ENCODE measurements around the gene ITGA2B. TPM values are rescaled to one million over a fixed set of nuclear protein-coding genes. Genes with fewer than 3 reads are reported as not detected.

The ITGA2B gene
- total and polyA plus RNA-seq, 4 donors, result 0.22 to 23.8 (median 0.31) TPM

DNA sequence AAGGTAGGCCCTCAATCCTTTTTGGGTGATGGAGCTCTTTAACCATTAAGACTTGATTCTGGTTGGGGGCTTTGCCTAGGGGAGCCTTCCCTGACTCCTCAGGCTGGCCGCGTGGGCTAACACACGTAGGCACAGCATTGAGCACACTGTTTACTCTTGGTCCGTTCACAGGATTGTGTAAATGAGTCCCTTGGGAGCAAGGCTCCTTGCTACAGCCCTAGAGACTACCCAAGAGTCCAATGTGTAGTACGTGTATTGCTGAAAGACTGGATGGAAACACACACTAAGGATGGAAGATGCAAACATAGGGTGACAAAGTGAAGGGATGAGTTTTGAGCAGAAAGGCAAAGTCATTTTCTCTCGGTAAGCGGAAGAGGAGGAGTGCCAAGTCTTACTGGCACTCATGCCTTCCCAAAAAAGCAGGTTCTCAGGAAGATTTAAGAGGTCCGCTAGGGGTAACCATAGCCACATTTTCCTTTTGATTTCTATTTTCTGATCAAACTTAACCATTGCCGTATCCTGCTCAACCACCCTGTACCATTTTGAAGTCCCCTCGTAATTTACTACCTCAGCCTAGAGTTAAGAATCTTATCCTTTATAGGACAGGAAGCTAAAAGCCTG, 911 bp upstream of the ITGA2B start:
- WGBS, result 79% methylated on average over 10 of the region's 10 CpGs
- Histone ChIP-seq H3K27me3 (ENCODE audit: control insufficient read depth in 4 of 4, insufficient read depth in 4 of 4, low read length in 3 of 4) (no peaks in the 10 kb centered on the region), H3K9me3 (ENCODE audit: control insufficient read depth in 4 of 4, low read length in 3 of 4) (no peaks in the 10 kb centered on the region), H3K36me3 (ENCODE audit: control insufficient read depth in 4 of 4, insufficient read depth in 3 of 4, low read depth in 1 of 4, low read length in 3 of 4) (no peaks in the 10 kb centered on the region), H3K4me1 (ENCODE audit: control insufficient read depth in 4 of 4, insufficient read depth in 4 of 4, low read length in 3 of 4) (peaks cover 3 to 7% (median 5%) of the 10 kb centered on the region in 4 donors), H3K9ac (ENCODE audit: low read depth in 1 of 2, low read length in 2 of 2) (no peak overlapping the region), H3K4me3 (ENCODE audit: low read depth in 1 of 3, low read length in 3 of 3) (no peak overlapping the region), H3K27ac (ENCODE audit: low read depth in 1 of 2, low read length in 2 of 2) (no peak overlapping the region)
- no peak for DNase-seq (ENCODE audit: low spot score)
- TF ChIP-seq FOXA1 (IDR thresholded peaks at IDR 0.05) (no peak), HNF4G (IDR thresholded peaks at IDR 0.05) (no peak), HNF4A (conservative IDR thresholded peaks at IDR 0.05) (no peak), TAF1 (conservative IDR thresholded peaks at IDR 0.05) (no peak), RXRA (IDR thresholded peaks at IDR 0.05) (no peak), EGR1 (IDR thresholded peaks at IDR 0.05; ENCODE audit: low read depth in 2 of 2) (no peak), RAD21 (IDR thresholded peaks at IDR 0.05) (no peak), JUND (IDR thresholded peaks at IDR 0.05) (no peak), SP1 (IDR thresholded peaks at IDR 0.05) (no peak), GABPA (IDR thresholded peaks at IDR 0.05 in 1 of 2, conservative IDR thresholded peaks at IDR 0.05 in 1 of 2) (no peak), YY1 (IDR thresholded peaks at IDR 0.05) (no peak), NR2F2 (IDR thresholded peaks at IDR 0.05) (no peak), FOXA2 (IDR thresholded peaks at IDR 0.05) (no peak)
- TF ChIP-seq, protein P1, sequence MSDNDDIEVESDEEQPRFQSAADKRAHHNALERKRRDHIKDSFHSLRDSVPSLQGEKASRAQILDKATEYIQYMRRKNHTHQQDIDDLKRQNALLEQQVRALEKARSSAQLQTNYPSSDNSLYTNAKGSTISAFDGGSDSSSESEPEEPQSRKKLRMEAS (IDR thresholded peaks at IDR 0.05), result no peak
- TF ChIP-seq, protein P2, sequence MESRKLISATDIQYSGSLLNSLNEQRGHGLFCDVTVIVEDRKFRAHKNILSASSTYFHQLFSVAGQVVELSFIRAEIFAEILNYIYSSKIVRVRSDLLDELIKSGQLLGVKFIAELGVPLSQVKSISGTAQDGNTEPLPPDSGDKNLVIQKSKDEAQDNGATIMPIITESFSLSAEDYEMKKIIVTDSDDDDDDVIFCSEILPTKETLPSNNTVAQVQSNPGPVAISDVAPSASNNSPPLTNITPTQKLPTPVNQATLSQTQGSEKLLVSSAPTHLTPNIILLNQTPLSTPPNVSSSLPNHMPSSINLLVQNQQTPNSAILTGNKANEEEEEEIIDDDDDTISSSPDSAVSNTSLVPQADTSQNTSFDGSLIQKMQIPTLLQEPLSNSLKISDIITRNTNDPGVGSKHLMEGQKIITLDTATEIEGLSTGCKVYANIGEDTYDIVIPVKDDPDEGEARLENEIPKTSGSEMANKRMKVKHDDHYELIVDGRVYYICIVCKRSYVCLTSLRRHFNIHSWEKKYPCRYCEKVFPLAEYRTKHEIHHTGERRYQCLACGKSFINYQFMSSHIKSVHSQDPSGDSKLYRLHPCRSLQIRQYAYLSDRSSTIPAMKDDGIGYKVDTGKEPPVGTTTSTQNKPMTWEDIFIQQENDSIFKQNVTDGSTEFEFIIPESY (IDR thresholded peaks at IDR 0.05), result no peak
- TF ChIP-seq, protein P3, sequence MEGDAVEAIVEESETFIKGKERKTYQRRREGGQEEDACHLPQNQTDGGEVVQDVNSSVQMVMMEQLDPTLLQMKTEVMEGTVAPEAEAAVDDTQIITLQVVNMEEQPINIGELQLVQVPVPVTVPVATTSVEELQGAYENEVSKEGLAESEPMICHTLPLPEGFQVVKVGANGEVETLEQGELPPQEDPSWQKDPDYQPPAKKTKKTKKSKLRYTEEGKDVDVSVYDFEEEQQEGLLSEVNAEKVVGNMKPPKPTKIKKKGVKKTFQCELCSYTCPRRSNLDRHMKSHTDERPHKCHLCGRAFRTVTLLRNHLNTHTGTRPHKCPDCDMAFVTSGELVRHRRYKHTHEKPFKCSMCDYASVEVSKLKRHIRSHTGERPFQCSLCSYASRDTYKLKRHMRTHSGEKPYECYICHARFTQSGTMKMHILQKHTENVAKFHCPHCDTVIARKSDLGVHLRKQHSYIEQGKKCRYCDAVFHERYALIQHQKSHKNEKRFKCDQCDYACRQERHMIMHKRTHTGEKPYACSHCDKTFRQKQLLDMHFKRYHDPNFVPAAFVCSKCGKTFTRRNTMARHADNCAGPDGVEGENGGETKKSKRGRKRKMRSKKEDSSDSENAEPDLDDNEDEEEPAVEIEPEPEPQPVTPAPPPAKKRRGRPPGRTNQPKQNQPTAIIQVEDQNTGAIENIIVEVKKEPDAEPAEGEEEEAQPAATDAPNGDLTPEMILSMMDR (IDR thresholded peaks at IDR 0.05; ENCODE audit: low read depth, low read length, missing input control), result no peak
- TF ChIP-seq, protein P4, sequence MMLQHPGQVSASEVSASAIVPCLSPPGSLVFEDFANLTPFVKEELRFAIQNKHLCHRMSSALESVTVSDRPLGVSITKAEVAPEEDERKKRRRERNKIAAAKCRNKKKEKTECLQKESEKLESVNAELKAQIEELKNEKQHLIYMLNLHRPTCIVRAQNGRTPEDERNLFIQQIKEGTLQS (IDR thresholded peaks at IDR 0.05), result no peak
- TF ChIP-seq, protein P5, sequence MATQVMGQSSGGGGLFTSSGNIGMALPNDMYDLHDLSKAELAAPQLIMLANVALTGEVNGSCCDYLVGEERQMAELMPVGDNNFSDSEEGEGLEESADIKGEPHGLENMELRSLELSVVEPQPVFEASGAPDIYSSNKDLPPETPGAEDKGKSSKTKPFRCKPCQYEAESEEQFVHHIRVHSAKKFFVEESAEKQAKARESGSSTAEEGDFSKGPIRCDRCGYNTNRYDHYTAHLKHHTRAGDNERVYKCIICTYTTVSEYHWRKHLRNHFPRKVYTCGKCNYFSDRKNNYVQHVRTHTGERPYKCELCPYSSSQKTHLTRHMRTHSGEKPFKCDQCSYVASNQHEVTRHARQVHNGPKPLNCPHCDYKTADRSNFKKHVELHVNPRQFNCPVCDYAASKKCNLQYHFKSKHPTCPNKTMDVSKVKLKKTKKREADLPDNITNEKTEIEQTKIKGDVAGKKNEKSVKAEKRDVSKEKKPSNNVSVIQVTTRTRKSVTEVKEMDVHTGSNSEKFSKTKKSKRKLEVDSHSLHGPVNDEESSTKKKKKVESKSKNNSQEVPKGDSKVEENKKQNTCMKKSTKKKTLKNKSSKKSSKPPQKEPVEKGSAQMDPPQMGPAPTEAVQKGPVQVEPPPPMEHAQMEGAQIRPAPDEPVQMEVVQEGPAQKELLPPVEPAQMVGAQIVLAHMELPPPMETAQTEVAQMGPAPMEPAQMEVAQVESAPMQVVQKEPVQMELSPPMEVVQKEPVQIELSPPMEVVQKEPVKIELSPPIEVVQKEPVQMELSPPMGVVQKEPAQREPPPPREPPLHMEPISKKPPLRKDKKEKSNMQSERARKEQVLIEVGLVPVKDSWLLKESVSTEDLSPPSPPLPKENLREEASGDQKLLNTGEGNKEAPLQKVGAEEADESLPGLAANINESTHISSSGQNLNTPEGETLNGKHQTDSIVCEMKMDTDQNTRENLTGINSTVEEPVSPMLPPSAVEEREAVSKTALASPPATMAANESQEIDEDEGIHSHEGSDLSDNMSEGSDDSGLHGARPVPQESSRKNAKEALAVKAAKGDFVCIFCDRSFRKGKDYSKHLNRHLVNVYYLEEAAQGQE (IDR thresholded peaks at IDR 0.05), result no peak
